Stromal cell of bone marrow (primary cell): ENCODE results near the gene FDX2.

Source experiments
- DNase-seq: peaks from one replicate; pipeline ENCODE4 v3.0.0-alpha.2; 2012; ENCODE audit warnings: low read depth

FDX2 gene

DNA sequence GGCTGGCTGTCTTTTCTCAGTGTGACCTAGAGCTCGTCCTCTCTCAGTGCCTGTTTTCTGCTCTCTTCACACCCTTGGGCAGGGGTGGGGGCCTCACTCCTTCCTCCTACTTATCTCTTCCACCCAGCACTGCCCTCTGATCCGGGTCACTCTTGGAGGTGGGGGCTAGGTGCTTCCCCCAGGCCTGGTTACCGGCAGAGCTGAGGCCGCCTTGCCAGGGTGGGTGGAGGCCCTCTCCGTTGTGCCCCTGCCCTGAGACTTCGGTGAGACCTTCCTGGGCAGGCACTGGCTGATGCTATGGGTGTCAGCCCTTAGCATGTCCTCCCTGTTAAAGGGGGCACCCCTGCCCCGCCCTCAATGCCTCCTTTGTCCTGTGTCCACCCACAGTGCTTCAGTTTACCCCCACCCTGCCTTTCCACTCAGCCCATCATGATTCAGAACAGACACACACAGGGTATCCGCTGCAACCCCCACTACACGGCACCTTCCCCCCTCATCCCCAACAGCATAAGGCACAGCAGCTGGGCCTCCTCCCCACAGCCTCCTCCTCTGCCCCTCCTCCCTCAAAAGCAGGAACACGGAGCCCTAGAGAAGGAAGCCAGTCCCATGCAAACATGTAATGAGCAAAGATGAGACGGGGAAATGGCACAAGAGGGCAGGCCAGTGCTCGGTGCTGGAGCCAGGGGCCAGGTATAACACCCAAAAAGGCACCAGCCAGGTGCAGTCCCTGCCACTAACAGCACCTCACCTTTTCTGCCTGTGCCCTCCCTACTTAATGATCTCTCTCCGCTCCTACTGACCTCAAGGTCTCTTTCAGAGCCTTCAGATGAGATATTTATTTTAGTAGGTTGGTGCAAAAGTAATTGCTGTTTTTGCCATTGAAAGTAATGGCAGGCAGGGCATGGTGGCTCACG is 16.0 kb downstream of the FDX2 start:
- no peak for DNase-seq

DNA sequence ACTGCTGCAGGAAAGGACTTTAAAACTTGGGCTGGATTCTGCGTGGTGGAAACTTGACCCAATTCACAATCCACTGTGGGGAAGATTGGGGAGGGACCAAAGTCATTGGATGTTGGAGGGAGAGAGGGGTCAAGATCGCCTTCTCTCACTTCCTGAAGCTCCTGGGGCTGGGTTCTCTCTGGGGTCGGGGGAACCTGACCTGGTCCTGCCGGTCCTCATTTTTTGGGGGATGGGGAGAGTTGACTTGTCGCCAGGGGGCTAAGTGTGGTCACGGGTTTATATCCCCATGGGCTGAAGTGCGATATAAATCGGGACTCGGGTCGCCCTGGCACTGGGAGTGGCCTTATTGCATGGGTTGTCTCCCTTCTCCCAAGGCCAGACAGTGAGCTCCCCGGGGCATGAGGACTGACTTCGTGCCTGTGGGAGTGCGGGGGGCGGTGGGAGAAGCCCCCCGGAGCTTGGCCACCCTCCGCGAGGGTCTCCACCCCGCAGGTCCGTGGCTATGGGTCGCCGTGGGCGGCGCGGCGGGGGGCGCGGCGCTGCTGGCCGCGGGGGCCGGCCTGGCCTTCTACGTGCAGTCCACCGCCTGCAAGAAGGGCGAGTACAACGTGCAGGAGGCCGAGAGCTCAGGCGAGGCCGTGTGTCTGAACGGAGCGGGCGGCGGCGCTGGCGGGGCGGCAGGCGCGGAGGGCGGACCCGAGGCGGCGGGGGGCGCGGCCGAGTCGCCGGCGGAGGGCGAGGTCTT is 19.8 kb downstream of the FDX2 start:
- no peak for DNase-seq

DNA sequence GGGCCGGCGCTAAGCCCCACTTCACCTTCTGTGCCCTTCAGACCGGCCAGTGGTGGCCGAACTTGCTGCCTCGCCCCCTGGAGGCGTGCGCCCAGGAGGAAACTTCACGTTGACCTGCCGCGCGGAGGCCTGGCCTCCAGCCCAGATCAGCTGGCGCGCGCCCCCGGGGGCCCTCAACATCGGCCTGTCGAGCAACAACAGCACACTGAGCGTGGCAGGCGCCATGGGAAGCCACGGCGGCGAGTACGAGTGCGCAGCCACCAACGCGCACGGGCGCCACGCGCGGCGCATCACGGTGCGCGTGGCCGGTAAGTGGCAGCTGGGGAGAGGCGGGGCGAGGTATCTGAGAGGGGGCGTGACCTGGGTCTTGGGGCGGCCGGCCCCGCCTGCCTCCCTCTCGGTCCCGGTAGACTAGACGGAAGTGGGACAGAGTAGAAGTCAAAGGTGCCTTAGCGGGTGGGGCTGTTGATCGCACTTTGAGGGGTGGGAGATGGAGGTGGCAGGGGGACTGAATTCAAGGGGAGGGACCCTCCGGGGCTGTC is 20.4 kb downstream of the FDX2 start:
- DNase-seq, result no peak

DNA sequence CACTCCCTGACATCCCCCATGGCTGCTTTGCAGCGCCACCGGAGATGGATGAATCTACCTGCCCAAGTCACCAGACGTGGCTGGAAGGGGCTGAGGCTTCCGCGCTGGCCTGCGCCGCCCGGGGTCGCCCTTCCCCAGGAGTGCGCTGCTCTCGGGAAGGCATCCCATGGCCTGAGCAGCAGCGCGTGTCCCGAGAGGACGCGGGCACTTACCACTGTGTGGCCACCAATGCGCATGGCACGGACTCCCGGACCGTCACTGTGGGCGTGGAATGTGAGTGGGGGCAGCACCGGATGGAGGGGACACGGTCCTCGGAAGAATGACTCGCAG is 21.5 kb downstream of the FDX2 start:
- no peak for DNase-seq

DNA sequence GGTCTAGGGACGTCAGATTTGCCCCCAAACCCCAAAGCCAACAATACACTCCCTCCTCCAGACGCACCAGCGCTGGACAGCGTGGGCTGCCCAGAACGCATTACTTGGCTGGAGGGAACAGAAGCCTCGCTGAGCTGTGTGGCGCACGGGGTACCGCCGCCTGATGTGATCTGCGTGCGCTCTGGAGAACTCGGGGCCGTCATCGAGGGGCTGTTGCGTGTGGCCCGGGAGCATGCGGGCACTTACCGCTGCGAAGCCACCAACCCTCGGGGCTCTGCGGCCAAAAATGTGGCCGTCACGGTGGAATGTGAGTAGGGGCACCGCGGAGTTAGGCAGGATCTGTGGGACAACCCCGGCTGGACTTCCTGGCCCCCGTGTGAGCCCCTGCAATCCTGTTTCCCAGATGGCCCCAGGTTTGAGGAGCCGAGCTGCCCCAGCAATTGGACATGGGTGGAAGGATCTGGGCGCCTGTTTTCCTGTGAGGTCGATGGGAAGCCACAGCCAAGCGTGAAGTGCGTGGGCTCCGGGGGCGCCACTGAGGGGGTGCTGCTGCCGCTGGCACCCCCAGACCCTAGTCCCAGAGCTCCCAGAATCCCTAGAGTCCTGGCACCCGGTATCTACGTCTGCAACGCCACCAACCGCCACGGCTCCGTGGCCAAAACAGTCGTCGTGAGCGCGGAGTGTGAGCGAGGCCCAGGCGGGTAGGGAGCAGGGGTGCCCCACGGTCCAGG is 22.0 kb downstream of the FDX2 start:
- DNase-seq, result no peak

DNA sequence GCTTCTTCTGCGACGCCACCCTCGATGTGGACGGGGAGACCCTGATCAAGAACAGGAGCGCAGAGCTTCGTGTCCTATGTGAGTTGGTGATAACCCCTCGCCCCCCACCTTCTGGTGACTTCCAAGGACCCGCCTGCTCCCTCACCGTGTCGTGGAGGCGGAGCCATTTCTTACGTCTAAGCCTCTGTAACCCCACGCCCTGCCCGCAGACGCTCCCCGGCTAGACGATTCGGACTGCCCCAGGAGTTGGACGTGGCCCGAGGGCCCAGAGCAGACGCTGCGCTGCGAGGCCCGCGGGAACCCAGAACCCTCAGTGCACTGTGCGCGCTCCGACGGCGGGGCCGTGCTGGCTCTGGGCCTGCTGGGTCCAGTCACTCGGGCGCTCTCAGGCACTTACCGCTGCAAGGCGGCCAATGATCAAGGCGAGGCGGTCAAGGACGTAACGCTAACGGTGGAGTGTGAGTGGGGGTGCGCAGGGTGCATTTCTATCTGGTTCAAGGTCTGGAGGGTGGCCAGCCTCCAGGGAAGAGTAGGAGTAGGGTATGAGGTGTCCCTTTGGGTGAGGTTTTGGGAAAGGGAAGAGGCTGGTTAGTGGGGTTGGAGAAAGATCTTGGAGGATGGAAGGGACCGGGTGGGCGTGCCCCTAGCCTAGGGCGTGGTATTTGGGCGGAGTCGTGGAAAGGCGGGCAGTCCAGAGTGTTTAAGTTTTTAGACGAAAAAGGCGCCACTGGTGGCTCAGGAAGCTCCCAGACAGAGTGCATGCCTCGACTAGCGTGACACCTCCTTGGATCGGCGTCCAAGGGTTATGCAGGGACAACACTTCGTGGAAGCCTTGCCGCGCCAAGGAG is 22.8 kb downstream of the FDX2 start:
- DNase-seq, result no peak

DNA sequence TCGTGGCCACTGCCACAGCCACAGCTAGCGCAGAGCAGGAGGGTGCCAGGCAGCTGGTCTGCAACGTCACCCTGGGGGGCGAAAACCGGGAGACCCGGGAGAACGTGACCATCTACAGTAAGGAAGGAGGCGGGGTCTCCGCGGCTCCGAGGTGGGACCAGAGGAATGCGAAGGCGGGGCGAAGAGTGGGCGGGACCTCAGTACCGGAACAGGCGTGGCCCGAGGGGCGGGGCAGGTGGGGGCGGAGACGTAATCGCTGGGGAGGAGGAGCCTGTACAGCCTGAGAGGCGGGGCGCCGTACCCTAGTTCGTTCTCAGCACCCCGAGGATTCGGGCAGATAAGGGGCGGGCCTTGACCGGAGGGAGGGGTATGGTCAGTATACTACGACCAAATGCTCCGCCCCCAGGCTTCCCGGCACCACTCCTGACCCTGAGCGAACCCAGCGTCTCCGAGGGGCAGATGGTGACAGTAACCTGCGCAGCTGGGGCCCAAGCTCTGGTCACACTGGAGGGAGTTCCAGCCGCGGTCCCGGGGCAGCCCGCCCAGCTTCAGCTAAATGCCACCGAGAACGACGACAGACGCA is 23.5 kb downstream of the FDX2 start:
- no peak for DNase-seq

DNA sequence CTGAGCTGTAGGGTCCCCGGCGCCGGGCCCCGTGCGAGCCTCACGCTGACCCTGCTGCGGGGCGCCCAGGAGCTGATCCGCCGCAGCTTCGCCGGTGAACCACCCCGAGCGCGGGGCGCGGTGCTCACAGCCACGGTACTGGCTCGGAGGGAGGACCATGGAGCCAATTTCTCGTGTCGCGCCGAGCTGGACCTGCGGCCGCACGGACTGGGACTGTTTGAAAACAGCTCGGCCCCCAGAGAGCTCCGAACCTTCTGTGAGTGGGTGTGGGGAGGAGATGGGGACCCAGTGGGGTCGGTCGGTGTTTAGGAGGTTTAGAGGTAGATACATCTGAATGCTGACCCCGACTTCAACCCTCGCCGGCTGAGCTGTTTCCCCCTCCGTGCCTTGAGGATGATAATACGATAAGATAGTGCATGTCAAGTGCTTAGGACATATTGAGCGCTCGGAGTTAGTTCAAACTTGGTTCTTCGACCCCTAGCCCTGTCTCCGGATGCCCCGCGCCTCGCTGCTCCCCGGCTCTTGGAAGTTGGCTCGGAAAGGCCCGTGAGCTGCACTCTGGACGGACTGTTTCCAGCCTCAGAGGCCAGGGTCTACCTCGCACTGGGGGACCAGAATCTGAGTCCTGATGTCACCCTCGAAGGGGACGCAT is 24.1 kb downstream of the FDX2 start:
- no peak for DNase-seq

DNA sequence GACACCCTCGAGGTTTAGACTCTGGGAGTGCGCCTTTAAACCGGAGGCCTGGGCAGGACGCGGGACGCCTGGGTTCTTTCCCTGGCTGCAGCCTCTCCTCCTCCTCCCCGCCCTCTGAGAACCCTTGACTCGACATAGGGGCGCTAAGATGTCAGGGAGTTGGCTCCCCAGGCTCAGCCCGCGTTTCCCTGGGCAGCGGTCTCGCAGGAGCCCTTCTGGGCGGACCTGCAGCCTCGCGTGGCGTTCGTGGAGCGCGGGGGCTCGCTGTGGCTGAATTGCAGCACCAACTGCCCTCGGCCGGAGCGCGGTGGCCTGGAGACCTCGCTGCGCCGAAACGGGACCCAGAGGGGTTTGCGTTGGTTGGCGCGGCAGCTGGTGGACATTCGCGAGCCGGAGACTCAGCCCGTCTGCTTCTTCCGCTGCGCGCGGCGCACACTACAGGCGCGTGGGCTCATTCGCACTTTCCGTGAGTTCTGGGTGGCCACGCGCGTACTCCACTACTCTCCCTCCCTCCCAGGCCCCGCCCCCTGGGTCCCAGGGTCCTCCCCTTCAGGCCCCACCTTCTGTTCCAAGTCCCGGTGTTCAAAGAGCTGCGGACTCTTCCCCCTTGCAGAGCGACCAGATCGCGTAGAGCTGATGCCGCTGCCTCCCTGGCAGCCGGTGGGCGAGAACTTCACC is 24.8 kb downstream of the FDX2 start:
- no peak for DNase-seq

DNA sequence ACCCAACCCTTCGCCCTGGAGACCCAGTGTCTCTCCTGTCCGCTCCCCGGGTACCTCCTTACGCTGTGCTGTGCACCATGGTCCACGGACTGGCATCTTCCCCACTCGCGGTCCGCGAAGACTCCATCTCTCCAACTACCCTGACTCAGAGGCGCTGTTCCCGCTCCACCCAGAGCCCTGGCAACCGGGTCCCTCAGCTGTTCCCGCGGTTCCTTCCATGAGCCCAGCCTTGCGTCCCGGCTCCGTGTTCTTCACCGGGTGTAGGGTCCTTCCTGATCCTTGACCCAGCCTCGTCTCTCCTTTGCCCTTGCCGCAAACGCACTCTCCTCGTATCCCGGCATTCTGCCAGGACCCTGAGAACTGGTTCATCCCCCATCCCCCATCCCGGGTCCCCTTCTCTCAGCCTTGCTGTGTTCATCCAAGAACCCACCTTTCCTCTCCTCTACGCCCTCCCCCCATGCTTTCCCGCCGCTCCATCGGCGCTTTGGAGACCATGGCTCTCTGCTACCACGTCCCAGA is 25.4 kb downstream of the FDX2 start:
- no peak for DNase-seq

DNA sequence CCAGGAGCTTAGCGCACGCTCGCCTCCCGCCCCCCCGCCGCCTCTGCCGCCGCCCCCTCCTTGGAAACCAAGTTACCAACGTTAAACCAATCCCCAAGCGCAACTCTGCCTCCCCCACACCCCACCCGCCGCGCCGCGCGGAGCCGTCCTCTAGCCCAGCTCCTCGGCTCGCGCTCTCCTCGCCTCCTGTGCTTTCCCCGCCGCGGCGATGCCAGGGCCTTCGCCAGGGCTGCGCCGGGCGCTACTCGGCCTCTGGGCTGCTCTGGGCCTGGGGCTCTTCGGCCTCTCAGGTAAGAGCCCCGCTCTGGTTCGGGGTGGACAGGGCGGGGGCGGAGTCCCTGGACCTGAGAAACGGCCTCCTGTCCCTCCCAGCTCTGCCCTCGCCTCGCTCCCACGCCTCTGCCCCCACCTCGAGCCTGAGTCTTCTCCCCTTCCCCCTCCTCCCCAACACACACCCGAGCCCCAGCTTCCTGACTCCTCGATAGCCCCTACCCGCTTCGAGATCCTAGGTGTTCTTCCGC is 25.9 kb downstream of the FDX2 start, which contains the start of gene ICAM5:
ICAM5 (plus strand) TSS at position 117 of the 521 bp plus-strand sequence; CDS start at position 209, 92 bp downstream.
- DNase-seq, result no peak

DNA sequence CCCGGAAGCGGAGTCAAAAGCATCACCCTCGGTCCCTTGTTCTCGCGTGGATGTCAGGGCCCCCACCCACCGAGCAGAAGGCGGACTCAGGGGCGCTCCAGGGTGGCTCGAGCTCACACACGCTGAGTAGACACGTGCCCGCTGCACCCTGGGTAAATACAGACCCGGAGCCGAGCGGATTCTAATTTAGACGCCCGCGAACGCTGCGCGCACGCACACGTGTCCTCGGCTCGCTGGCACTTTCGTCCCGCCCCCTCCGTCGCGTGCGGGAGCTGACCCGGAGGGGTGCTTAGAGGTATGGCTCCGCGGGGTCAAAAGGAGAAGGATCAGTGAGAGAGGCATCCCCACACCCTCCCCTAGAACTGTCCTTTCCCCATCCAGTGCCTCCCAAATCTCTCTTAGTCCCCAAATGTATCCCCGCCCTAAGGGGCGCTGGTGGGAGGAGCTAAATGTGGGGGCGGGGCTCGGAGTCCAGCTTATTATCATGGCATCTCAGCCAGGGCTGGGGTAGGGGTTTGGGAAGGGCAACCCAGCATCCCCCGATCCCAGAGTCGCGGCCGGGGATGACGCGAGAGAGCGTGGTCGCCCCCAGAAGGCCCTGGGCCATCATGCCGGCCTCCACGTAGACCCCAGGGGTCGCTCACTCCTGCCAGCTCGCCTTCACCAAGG is 26.5 kb downstream of the FDX2 start:
- no peak for DNase-seq

DNA sequence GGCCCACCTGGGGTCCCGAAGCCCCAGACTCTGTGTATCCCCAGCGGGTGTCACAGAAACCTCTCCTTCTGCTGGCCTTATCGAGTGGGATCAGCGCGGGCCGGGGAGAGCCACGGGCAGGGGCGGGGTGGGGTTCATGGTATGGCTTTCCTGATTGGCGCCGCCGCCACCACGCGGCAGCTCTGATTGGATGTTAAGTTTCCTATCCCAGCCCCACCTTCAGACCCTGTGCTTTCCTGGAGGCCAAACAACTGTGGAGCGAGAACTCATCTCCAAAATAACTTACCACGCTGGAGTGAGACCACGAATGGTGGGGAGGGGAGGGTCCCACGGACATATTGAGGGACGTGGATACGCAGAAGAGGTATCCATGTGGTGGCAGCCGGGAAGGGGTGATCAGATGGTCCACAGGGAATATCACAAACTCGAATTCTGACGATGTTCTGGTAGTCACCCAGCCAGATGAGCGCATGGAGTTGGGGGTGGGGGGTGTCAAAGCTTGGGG is 27.1 kb downstream of the FDX2 start:
- DNase-seq, result no peak

DNA sequence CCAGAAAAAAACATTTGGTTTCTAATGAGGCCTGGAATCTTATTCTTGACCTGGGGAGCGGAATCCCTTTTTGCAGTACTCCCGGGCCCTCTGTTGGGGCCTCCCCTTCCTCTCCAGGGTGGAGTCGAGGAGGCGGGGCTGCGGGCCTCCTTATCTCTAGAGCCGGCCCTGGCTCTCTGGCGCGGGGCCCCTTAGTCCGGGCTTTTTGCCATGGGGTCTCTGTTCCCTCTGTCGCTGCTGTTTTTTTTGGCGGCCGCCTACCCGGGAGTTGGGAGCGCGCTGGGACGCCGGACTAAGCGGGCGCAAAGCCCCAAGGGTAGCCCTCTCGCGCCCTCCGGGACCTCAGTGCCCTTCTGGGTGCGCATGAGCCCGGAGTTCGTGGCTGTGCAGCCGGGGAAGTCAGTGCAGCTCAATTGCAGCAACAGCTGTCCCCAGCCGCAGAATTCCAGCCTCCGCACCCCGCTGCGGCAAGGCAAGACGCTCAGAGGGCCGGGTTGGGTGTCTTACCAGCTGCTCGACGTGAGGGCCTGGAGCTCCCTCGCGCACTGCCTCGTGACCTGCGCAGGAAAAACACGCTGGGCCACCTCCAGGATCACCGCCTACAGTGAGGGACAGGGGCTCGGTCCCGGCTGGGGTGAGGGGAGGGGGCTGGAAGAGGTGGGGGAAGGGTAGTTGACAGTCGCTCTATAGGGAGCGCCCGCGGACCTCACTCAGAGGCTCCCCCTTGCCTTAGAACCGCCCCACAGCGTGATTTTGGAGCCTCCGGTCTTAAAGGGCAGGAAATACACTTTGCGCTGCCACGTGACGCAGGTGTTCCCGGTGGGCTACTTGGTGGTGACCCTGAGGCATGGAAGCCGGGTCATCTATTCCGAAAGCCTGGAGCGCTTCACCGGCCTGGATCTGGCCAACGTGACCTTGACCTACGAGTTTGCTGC is 28.7 kb downstream of the FDX2 start, which contains the start of gene ICAM4:
ICAM4 (plus strand) TSS at position 153 of the 935 bp plus-strand sequence; CDS start at position 211, 58 bp downstream.
- DNase-seq, result no peak

DNA sequence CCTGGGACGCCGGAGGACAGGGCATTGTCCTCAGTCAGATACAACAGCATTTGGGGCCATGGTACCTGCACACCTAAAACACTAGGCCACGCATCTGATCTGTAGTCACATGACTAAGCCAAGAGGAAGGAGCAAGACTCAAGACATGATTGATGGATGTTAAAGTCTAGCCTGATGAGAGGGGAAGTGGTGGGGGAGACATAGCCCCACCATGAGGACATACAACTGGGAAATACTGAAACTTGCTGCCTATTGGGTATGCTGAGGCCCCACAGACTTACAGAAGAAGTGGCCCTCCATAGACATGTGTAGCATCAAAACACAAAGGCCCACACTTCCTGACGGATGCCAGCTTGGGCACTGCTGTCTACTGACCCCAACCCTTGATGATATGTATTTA is 30.4 kb downstream of the FDX2 start:
- DNase-seq, result no peak

DNA sequence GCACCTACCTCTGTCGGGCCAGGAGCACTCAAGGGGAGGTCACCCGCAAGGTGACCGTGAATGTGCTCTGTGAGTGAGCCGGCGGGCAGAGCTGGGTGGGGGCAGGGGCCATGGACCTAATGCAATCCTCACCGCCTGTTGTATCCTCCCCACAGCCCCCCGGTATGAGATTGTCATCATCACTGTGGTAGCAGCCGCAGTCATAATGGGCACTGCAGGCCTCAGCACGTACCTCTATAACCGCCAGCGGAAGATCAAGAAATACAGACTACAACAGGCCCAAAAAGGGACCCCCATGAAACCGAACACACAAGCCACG is 30.9 kb downstream of the FDX2 start:
- DNase-seq, result no peak
